HEK293T (cell line): ENCODE results near the gene CPLX3.

Source experiments
- BHLHE40 ChIP-seq: fragments of 450-650 bp; IDR thresholded peaks from 2 replicates; pipeline ENCODE4 v1.6.1; 2016; ENCODE audit warnings: mild to moderate bottlenecking, moderate library complexity, borderline replicate concordance
- CTBP1 ChIP-seq: fragments of 450-650 bp; IDR thresholded peaks from 2 replicates; pipeline ENCODE4 v1.6.1; 2016; ENCODE audit warnings: borderline replicate concordance
- ELF4 ChIP-seq: fragments of 450-650 bp; IDR thresholded peaks from 2 replicates; pipeline ENCODE4 v1.6.1; 2017; ENCODE audit warnings: antibody characterized with exemption
- FOXA1 ChIP-seq: fragments of 450-650 bp; IDR thresholded peaks from 2 replicates; pipeline ENCODE4 v1.6.1; 2016; ENCODE audit warnings: mild to moderate bottlenecking
- FOXK2 ChIP-seq: fragments of 450-650 bp; IDR thresholded peaks from 2 replicates; pipeline ENCODE4 v1.6.1; 2016; ENCODE audit warnings: mild to moderate bottlenecking
- FOXM1 ChIP-seq: fragments of 450-650 bp; IDR thresholded peaks from 2 replicates; pipeline ENCODE4 v1.6.1; 2017; ENCODE audit warnings: mild to moderate bottlenecking, borderline replicate concordance
- HDGF ChIP-seq: fragments of 450-650 bp; IDR thresholded peaks from 2 replicates; pipeline ENCODE4 v1.6.1; 2017; ENCODE audit warnings: antibody characterized with exemption, borderline replicate concordance
- PKNOX1 ChIP-seq: fragments of 450-650 bp; IDR thresholded peaks from 2 replicates; pipeline ENCODE4 v1.6.1; 2016
- SP1 ChIP-seq: fragments of 450-650 bp; IDR thresholded peaks from 2 replicates; pipeline ENCODE4 v1.6.1; 2017
- SUZ12 ChIP-seq: fragments of 450-650 bp; IDR thresholded peaks from 2 replicates; pipeline ENCODE4 v1.6.1; 2016; ENCODE audit warnings: mild to moderate bottlenecking
- TARDBP ChIP-seq: fragments of 450-650 bp; IDR thresholded peaks from 2 replicates; pipeline ENCODE4 v1.6.1; 2016
- ZNF384 ChIP-seq: fragments of 450-650 bp; IDR thresholded peaks from 2 replicates; pipeline ENCODE4 v1.6.1; 2016

- TF ChIP-seq ELF4: no peak
- no peak for TF ChIP-seq SP1
- TF ChIP-seq BHLHE40: no peak
- TF ChIP-seq FOXA1: no peak
- no peak for TF ChIP-seq TARDBP
- TF ChIP-seq SUZ12: no peak
- no peak for TF ChIP-seq PKNOX1
- TF ChIP-seq HDGF: no peak
- no peak for TF ChIP-seq FOXM1
- TF ChIP-seq FOXK2: no peak
- no peak for TF ChIP-seq CTBP1
- no peak for TF ChIP-seq ZNF384
These were observed 47.8 kb upstream of the CPLX3 start for GRCh38 chr15:74778599-74778970.
